Tibial nerve (tissue), 4 donors: Measurements from ENCODE around the gene GRM3. TPM values are rescaled to one million over a fixed set of nuclear protein-coding genes. Genes with fewer than 3 reads are reported as not detected.

ENCODE experiments used
- DNase-seq, 2 donors: peaks; one replicate each; pipeline ENCODE4 v3.0.0-alpha.2; 2019; ENCODE audit warnings: low spot score in 2 of 2
- H3K27ac ChIP-seq, 4 donors: fragments of 200-600 bp; sonication (generic) in 3 of 4; one replicate each; pipeline ENCODE4 v1.5.1; 2017 to 2019; ENCODE audit warnings: mild to moderate bottlenecking in 1 of 4
- H3K27me3 ChIP-seq, 2 donors: fragments of 200-600 bp; sonication (generic) in 1 of 2; one replicate each; pipeline versions ENCODE4 v1.5.1 to v1.6.0; 2017 to 2019
- H3K36me3 ChIP-seq, 3 donors: fragments of 200-600 bp; sonication (generic); one replicate each; pipeline ENCODE4 v1.5.1; 2018 to 2019
- H3K4me1 ChIP-seq, 4 donors: fragments of 200-600 bp; sonication (generic) in 3 of 4; one replicate each; pipeline ENCODE4 v1.5.1; 2017 to 2019
- H3K4me3 ChIP-seq, 4 donors: fragments of 200-600 bp; sonication (generic) in 3 of 4; one replicate each; pipeline ENCODE4 v1.5.1; 2017 to 2019; ENCODE audit warnings: mild to moderate bottlenecking in 1 of 4, moderate library complexity in 1 of 4
- H3K9me3 ChIP-seq, 4 donors: fragments of 200-600 bp; sonication (generic) in 3 of 4; one replicate each; pipeline ENCODE4 v1.5.1; 2017 to 2019
- CTCF ChIP-seq, 5 experiments: fragments of 200-600 bp in 3 of 5; fragments of 450-650 bp in 2 of 5; sonication (generic) in 3 of 5; IDR thresholded peaks; one replicate each; pipeline ENCODE4 v1.5.1; 2016 to 2019; ENCODE audit warnings: antibody characterized with exemption in 5 of 5, mild to moderate bottlenecking in 3 of 5, moderate library complexity in 2 of 5
- EP300 ChIP-seq, 2 donors: sonication (generic); formaldehyde crosslinking; IDR thresholded peaks; one replicate each; pipeline ENCODE4 v1.6.1; 2017; ENCODE audit warnings: antibody characterized with exemption in 2 of 2, mild to moderate bottlenecking in 1 of 2
- POLR2A ChIP-seq, 2 donors: fragments of 450-650 bp; IDR thresholded peaks; one replicate each; pipeline ENCODE4 v1.6.1; 2017; ENCODE audit warnings: antibody characterized with exemption in 2 of 2, mild to moderate bottlenecking in 2 of 2, moderate library complexity in 2 of 2
- WGBS, 2 donors: methylation state at CpG; one replicate each; pipeline ENCODE4 v1.1.5; 2018; 5-methylcytosine and 5-hydroxymethylcytosine counted together
- total RNA-seq, 4 donors: library from RNA; depleted of rRNA; stranded (reverse); fragments of >200 nt; gene quantifications; one replicate each; pipeline ENCODE4 v1.1.0, GENCODE V29; 2016

GRM3 gene
- total RNA-seq, 4 donors from 2014 or later = not detected

GRCh38 chr7:86648169-86648568 is 4.5 kb downstream of the GRM3 start:
- Histone ChIP-seq H3K36me3 (no peaks in the 10 kb centered on the region), H3K4me3 (no peak overlapping the region), H3K27ac (no peak overlapping the region), H3K9me3 (no peaks in the 10 kb centered on the region), H3K27me3 (peaks cover 0 to 21% of the 10 kb centered on the region in 2 donors), H3K4me1 (peaks cover 0 to 22% (median 3%) of the 10 kb centered on the region in 4 donors)
- WGBS, 2 donors = 71 to 85% methylated on average over 1 of the region's 1 CpG
- DNase-seq = no peak
- TF ChIP-seq CTCF (IDR thresholded peaks at IDR 0.05) = no peak
- TF ChIP-seq EP300 (IDR thresholded peaks at IDR 0.05) = no peak
- TF ChIP-seq POLR2A (IDR thresholded peaks at IDR 0.05) = no peak

- H3K4me3 ChIP-seq = peak overlapping the region in 1 of 4 donors; percentile 23
- no peaks in the 10 kb centered on the region for H3K27me3 ChIP-seq
- H3K4me1 ChIP-seq = peaks cover 0 to 8% (median 0%) of the 10 kb centered on the region in 4 donors
- 10 to 17% methylated on average over 9 of the region's 9 CpGs for WGBS, 2 donors
- H3K36me3 ChIP-seq = no peaks in the 10 kb centered on the region
- DNase-seq = no peak
- TF ChIP-seq EP300 (IDR thresholded peaks at IDR 0.05) = no peak
- TF ChIP-seq CTCF (IDR thresholded peaks at IDR 0.05) = no peak
- no peak for TF ChIP-seq POLR2A (IDR thresholded peaks at IDR 0.05)
- no peaks in the 10 kb centered on the region for H3K9me3 ChIP-seq
- no peak overlapping the region for H3K27ac ChIP-seq
These were observed 10.4 kb downstream of the GRM3 start for GRCh38 chr7:86653919-86654659.

- Histone ChIP-seq H3K27me3 (no peaks in the 10 kb centered on the region), H3K4me3 (no peak overlapping the region), H3K36me3 (no peaks in the 10 kb centered on the region), H3K4me1 (peaks cover 0 to 8% (median 0%) of the 10 kb centered on the region in 4 donors), H3K9me3 (no peaks in the 10 kb centered on the region), H3K27ac (no peak overlapping the region)
- 81 to 88% methylated on average over 2 of the region's 2 CpGs for WGBS, 2 donors
- TF ChIP-seq CTCF (IDR thresholded peaks at IDR 0.05) = no peak
- no peak for DNase-seq
These were observed 14.2 kb downstream of the GRM3 start for GRCh38 chr7:86657948-86658347.

- WGBS, 2 donors = 68 to 75% methylated on average over 3 of the region's 3 CpGs
- no peak for DNase-seq
- TF ChIP-seq EP300 (IDR thresholded peaks at IDR 0.05) (no peak), POLR2A (IDR thresholded peaks at IDR 0.05) (no peak), CTCF (IDR thresholded peaks at IDR 0.05) (no peak)
- no peak overlapping the region for H3K27ac ChIP-seq
- H3K36me3 ChIP-seq = no peaks in the 10 kb centered on the region
- no peaks in the 10 kb centered on the region for H3K27me3 ChIP-seq
- no peak overlapping the region for H3K4me3 ChIP-seq
- H3K9me3 ChIP-seq = no peaks in the 10 kb centered on the region
- no peaks in the 10 kb centered on the region for H3K4me1 ChIP-seq
These were observed 17.3 kb downstream of the GRM3 start for GRCh38 chr7:86660950-86661462.

GRCh38 chr7:86664486-86664885 is 20.8 kb downstream of the GRM3 start:
- Histone ChIP-seq H3K4me1 (no peaks in the 10 kb centered on the region), H3K9me3 (no peaks in the 10 kb centered on the region), H3K27ac (no peak overlapping the region), H3K36me3 (no peaks in the 10 kb centered on the region), H3K27me3 (no peaks in the 10 kb centered on the region), H3K4me3 (no peak overlapping the region)
- 35 to 39% methylated on average over 1 of the region's 1 CpG for WGBS, 2 donors
- TF ChIP-seq POLR2A (IDR thresholded peaks at IDR 0.05) (no peak), CTCF (IDR thresholded peaks at IDR 0.05) (no peak), EP300 (IDR thresholded peaks at IDR 0.05) (no peak)
- DNase-seq = no peak
